Panc1 (cell line): ENCODE data around the gene ALPK3.

Source experiments
- CTCF ChIP-seq: fragments of 450-650 bp; IDR thresholded peaks from 2 replicates; pipeline ENCODE4 v1.5.1; 2017; ENCODE audit warnings: mild to moderate bottlenecking
- POLR2AphosphoS5 ChIP-seq: IDR thresholded peaks from 2 replicates; pipeline ENCODE4 v1.6.1; 2012; ENCODE audit warnings: mild to moderate bottlenecking, low read depth, low read length, moderate library complexity
- REST ChIP-seq, 2 experiments: IDR thresholded peaks; 2 replicates each; pipeline ENCODE4 v1.6.1; 2011 to 2012; ENCODE audit warnings: low read depth in 2 of 2, control low read depth in 1 of 2, low read length in 1 of 2, mild to moderate bottlenecking in 1 of 2, moderate library complexity in 1 of 2; ENCODE audit not compliant: insufficient read depth in 1 of 2
- SIN3A ChIP-seq: IDR thresholded peaks from 2 replicates; pipeline ENCODE4 v1.6.1; 2012; ENCODE audit warnings: low read depth, mild to moderate bottlenecking, low read length, moderate library complexity, borderline replicate concordance; ENCODE audit not compliant: insufficient read depth

GRCh38 chr15:84887938-84888337 is 70.8 kb downstream of the ALPK3 start:
- TF ChIP-seq CTCF (no peak), POLR2AphosphoS5 (no peak), REST (IDR thresholded peaks at IDR 0.05; ENCODE audit: insufficient read depth in 1 of 2, low read depth in 2 of 2, low read length in 1 of 2) (no peak), SIN3A (no peak)
